DOHH2 (cell line): Measurements from ENCODE around the gene SPOCK1.

Experiments used
- CTCF ChIP-seq: fragments of 200-600 bp; sonication (generic); IDR thresholded peaks from one replicate; pipeline ENCODE4 v1.5.1; 2014; ENCODE audit warnings: antibody characterized with exemption, mild to moderate bottlenecking, low read depth, low read length; ENCODE audit not compliant: poor library complexity, severe bottlenecking
- EZH2phosphoT487 ChIP-seq: fragments of 200-600 bp; sonication (generic); IDR thresholded peaks from 2 replicates; pipeline ENCODE4 v1.6.1; 2017; ENCODE audit warnings: borderline replicate concordance, mild to moderate bottlenecking, antibody characterized with exemption, low read length, moderate library complexity, mixed read lengths

- TF ChIP-seq CTCF (no peak), EZH2phosphoT487 (no peak)
Measured at GRCh38 chr5:137265457-137265856, 233.7 kb downstream of the SPOCK1 start.
